Measurements from ENCODE around the gene CRMP1. TPM values are rescaled to one million over a fixed set of nuclear protein-coding genes. Genes with fewer than 3 reads are reported as not detected.

CRMP1 gene
- total and polyA plus RNA-seq, 2 experiments from 2014 or later = 1.3 TPM; not detected in 1

GRCh38 chr4:5784960-5785611, 107.8 kb downstream of the CRMP1 start:
- Histone ChIP-seq H3K79me2 (ENCODE audit: insufficient read depth) (peaks cover 12% of the 10 kb centered on the region), H4K20me1 (ENCODE audit: insufficient read depth) (no peaks in the 10 kb centered on the region), H3K9me3 (ENCODE audit: low read depth) (no peaks in the 10 kb centered on the region), H3K9me2 (ENCODE audit: insufficient read depth) (no peaks in the 10 kb centered on the region), H2AFZ (no peak overlapping the region), H3K4me1 (ENCODE audit: insufficient read depth) (peaks cover 10% of the 10 kb centered on the region; the same call in 1 of the 2 replicates), H3K27me3 (replicated peaks; ENCODE audit: insufficient read depth) (no peaks in the 10 kb centered on the region), H3K36me3 (ENCODE audit: low read depth) (peaks cover 5% of the 10 kb centered on the region; the same call in 1 of the 2 replicates), H3K9ac (0 out of 2 replicates have a peak overlapping the region, but pooled peaks have one; percentile 7), H3K27ac (no peak overlapping the region), H3K4me3 (no peak overlapping the region), H3K4me2 (ENCODE audit: unreplicated experiment) (no peak overlapping the region), H3F3A (ENCODE audit: insufficient read depth) (peaks cover 16% of the 10 kb centered on the region)
- in situ Hi-C loops (cut with MboI) = no loop called here
- DNase-seq = no peak
- WGBS, 2 experiments (ENCODE audit: low coverage in 1 of 2, low lambda C conversion rate in 2 of 2, missing lambda C conversion rate in 2 of 2) = 82 to 83% methylated on average over 9 of the region's 9 CpGs
- TF ChIP-seq EZH2 (IDR thresholded peaks at IDR 0.05; ENCODE audit: insufficient read depth, poor library complexity, severe bottlenecking) = no peak
- TF ChIP-seq EZH2phosphoT487 (IDR thresholded peaks at IDR 0.05; ENCODE audit: insufficient read depth, low read depth) = no peak

DNA sequence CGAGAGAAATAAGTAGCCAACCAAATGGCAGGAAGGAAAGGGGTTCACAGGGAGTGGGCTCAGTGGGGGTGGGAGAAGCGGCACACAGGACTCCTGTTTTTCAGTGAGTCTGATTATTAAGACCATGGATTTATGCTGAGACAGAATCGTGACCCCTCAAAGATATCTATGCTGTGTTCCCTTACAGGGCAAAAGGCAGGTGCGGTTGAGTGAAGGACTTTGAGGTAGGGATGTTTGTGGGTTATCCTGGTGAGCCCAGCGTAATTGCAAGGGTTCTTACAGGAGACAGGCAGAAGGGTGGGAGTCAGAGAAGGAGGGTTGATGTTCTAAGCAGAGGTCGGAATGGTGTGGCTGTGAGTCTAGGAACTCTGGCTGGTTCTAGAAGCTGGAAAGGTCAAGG, 108.9 kb downstream of the CRMP1 start:
- WGBS, 2 experiments (ENCODE audit: low coverage in 1 of 2, low lambda C conversion rate in 2 of 2, missing lambda C conversion rate in 2 of 2) = 85 to 87% methylated on average over 6 of the region's 6 CpGs
- no peak for DNase-seq
- peaks cover 10% of the 10 kb centered on the region; the same call in 1 of the 2 replicates for H3K4me1 ChIP-seq (ENCODE audit: insufficient read depth)
- no peaks in the 10 kb centered on the region for H3K27me3 ChIP-seq (replicated peaks; ENCODE audit: insufficient read depth)
- no peak overlapping the region for H2AFZ ChIP-seq
- TF ChIP-seq EZH2phosphoT487 (IDR thresholded peaks at IDR 0.05; ENCODE audit: insufficient read depth, low read depth) (no peak), EZH2 (IDR thresholded peaks at IDR 0.05; ENCODE audit: insufficient read depth, poor library complexity, severe bottlenecking) (no peak)
- H4K20me1 ChIP-seq (ENCODE audit: insufficient read depth) = no peaks in the 10 kb centered on the region
- H3K9ac ChIP-seq = no peak overlapping the region
- H3K36me3 ChIP-seq (ENCODE audit: low read depth) = peaks cover 5% of the 10 kb centered on the region; the same call in 1 of the 2 replicates
- no peaks in the 10 kb centered on the region for H3K9me3 ChIP-seq (ENCODE audit: low read depth)
- peaks cover 16% of the 10 kb centered on the region for H3F3A ChIP-seq (ENCODE audit: insufficient read depth)
- no peak overlapping the region for H3K4me2 ChIP-seq (ENCODE audit: unreplicated experiment)
- peaks cover 14% of the 10 kb centered on the region for H3K79me2 ChIP-seq (ENCODE audit: insufficient read depth)
- no peaks in the 10 kb centered on the region for H3K9me2 ChIP-seq (ENCODE audit: insufficient read depth)
- H3K4me3 ChIP-seq = no peak overlapping the region
- in situ Hi-C loops (cut with MboI) = no loop called here
- no peak overlapping the region for H3K27ac ChIP-seq

GRCh38 chr4:5783486-5783885, 109.4 kb downstream of the CRMP1 start:
- Histone ChIP-seq H3K4me1 (ENCODE audit: insufficient read depth) (peaks cover 10% of the 10 kb centered on the region; the same call in 1 of the 2 replicates), H3K4me2 (ENCODE audit: unreplicated experiment) (no peak overlapping the region), H3K9me3 (ENCODE audit: low read depth) (no peaks in the 10 kb centered on the region), H3K79me2 (ENCODE audit: insufficient read depth) (peaks cover 14% of the 10 kb centered on the region), H3K27ac (no peak overlapping the region), H4K20me1 (ENCODE audit: insufficient read depth) (no peaks in the 10 kb centered on the region), H3K4me3 (no peak overlapping the region), H2AFZ (no peak overlapping the region), H3K36me3 (ENCODE audit: low read depth) (peaks cover 5% of the 10 kb centered on the region; the same call in 1 of the 2 replicates), H3F3A (ENCODE audit: insufficient read depth) (peaks cover 16% of the 10 kb centered on the region), H3K9me2 (ENCODE audit: insufficient read depth) (no peaks in the 10 kb centered on the region), H3K9ac (no peak overlapping the region), H3K27me3 (replicated peaks; ENCODE audit: insufficient read depth) (no peaks in the 10 kb centered on the region)
- no peak for DNase-seq
- in situ Hi-C loops (cut with MboI) = no loop called here
- TF ChIP-seq EZH2phosphoT487 (IDR thresholded peaks at IDR 0.05; ENCODE audit: insufficient read depth, low read depth) (no peak), EZH2 (IDR thresholded peaks at IDR 0.05; ENCODE audit: insufficient read depth, poor library complexity, severe bottlenecking) (no peak)
- 71 to 76% methylated on average over 14 of the region's 14 CpGs for WGBS, 2 experiments (ENCODE audit: low coverage in 1 of 2, low lambda C conversion rate in 2 of 2, missing lambda C conversion rate in 2 of 2)

GRCh38 chr4:5782829-5783476, 109.9 kb downstream of the CRMP1 start:
- H3K27ac ChIP-seq = no peak overlapping the region
- in situ Hi-C loops (cut with MboI) = no loop called here
- no peak overlapping the region for H2AFZ ChIP-seq
- H3F3A ChIP-seq (ENCODE audit: insufficient read depth) = peaks cover 16% of the 10 kb centered on the region
- H3K36me3 ChIP-seq (ENCODE audit: low read depth) = peaks cover 5% of the 10 kb centered on the region; the same call in 1 of the 2 replicates
- H3K4me3 ChIP-seq = no peak overlapping the region
- no peak for DNase-seq
- no peaks in the 10 kb centered on the region for H3K9me2 ChIP-seq (ENCODE audit: insufficient read depth)
- H3K79me2 ChIP-seq (ENCODE audit: insufficient read depth) = peaks cover 14% of the 10 kb centered on the region
- H3K4me2 ChIP-seq (ENCODE audit: unreplicated experiment) = no peak overlapping the region
- H3K27me3 ChIP-seq (replicated peaks; ENCODE audit: insufficient read depth) = no peaks in the 10 kb centered on the region
- 94% methylated on average over 6 of the region's 6 CpGs for WGBS, 2 experiments (ENCODE audit: low coverage in 1 of 2, low lambda C conversion rate in 2 of 2, missing lambda C conversion rate in 2 of 2)
- H4K20me1 ChIP-seq (ENCODE audit: insufficient read depth) = no peaks in the 10 kb centered on the region
- TF ChIP-seq EZH2phosphoT487 (IDR thresholded peaks at IDR 0.05; ENCODE audit: insufficient read depth, low read depth) = no peak
- TF ChIP-seq EZH2 (IDR thresholded peaks at IDR 0.05; ENCODE audit: insufficient read depth, poor library complexity, severe bottlenecking) = no peak
- no peaks in the 10 kb centered on the region for H3K9me3 ChIP-seq (ENCODE audit: low read depth)
- peaks cover 10% of the 10 kb centered on the region; the same call in 1 of the 2 replicates for H3K4me1 ChIP-seq (ENCODE audit: insufficient read depth)
- no peak overlapping the region for H3K9ac ChIP-seq
